IMR-90 (cell line): ENCODE results near the gene RNF175. TPM values are rescaled to one million over a fixed set of nuclear protein-coding genes. Genes with fewer than 3 reads are reported as not detected.

Source experiments
- ATAC-seq: fragments of 200-7000 bp; cut with Tn5 transposase; 2 replicates; pipeline ENCODE4 v1.9.1; 2020; ENCODE audit warnings: low read depth, mild to moderate bottlenecking, moderate library complexity
- BruUV-seq: library from RNA; stranded (reverse); fragments of 400-500 nt; replicated peaks from 2 replicates; lab custom pipeline; 2021; lab: Mats Ljungman, UMichigan
- CTCF ChIA-PET: fragments of 300-600 bp; formaldehyde crosslinking; extraction: SDS; loops from one replicate; lab custom pipeline; 2021; ENCODE audit warnings: antibody characterized with exemption; lab: Yijun Ruan, JAX
- POLR2A ChIA-PET: fragments of 300-600 bp; sonication (Branson Sonifier 250); formaldehyde crosslinking; loops from one replicate; lab custom pipeline; 2022; ENCODE audit warnings: antibody characterized with exemption; ENCODE audit not compliant: unreplicated experiment; lab: Charles Lee
- DNase-seq: peaks from one replicate; pipeline ENCODE4 v3.0.0; 2013
- H2AFZ ChIP-seq: replicated peaks from 2 replicates; pipeline ENCODE3; 2013; ENCODE audit warnings: low read length, mild to moderate bottlenecking; ENCODE audit not compliant: poor library complexity
- H2AK5ac ChIP-seq: 2 replicates; pipeline ENCODE4 v1.6.1; 2013; ENCODE audit warnings: low read depth, low read length, inconsistent platforms
- H2AK9ac ChIP-seq: replicated peaks from 2 replicates; pipeline ENCODE3; 2013; ENCODE audit warnings: mild to moderate bottlenecking, low read depth, low read length, moderate library complexity; ENCODE audit not compliant: poor library complexity
- H2BK120ac ChIP-seq: 2 replicates; pipeline ENCODE4 v1.6.1; 2013; ENCODE audit warnings: low read depth, low read length, inconsistent platforms
- H2BK15ac ChIP-seq: 3 replicates; pipeline ENCODE4 v1.6.1; 2013; ENCODE audit warnings: low read depth, low read length, inconsistent platforms
- H2BK20ac ChIP-seq: 2 replicates; pipeline ENCODE4 v1.6.1; 2013; ENCODE audit warnings: low read depth, mild to moderate bottlenecking, inconsistent platforms, low read length, moderate library complexity
- H2BK5ac ChIP-seq: 2 replicates; pipeline ENCODE4 v1.6.1; 2013; ENCODE audit warnings: mild to moderate bottlenecking, low read depth, low read length, inconsistent platforms; ENCODE audit not compliant: poor library complexity, severe bottlenecking
- H3K14ac ChIP-seq: replicated peaks from 2 replicates; pipeline ENCODE4 v1.6.1; 2013; ENCODE audit warnings: low read depth, low read length, inconsistent platforms
- H3K18ac ChIP-seq: 2 replicates; pipeline ENCODE4 v1.6.1; 2013; ENCODE audit warnings: low read depth, low read length, control low read depth
- H3K23ac ChIP-seq: 2 replicates; pipeline ENCODE4 v1.6.1; 2013; ENCODE audit warnings: low read depth, low read length, inconsistent platforms
- H3K27ac ChIP-seq: 2 replicates; pipeline ENCODE4 v1.5.1; 2013; ENCODE audit warnings: mild to moderate bottlenecking, control low read depth, low read length; ENCODE audit not compliant: insufficient read depth
- H3K27me3 ChIP-seq: 2 replicates; pipeline ENCODE4 v1.6.1; 2013; ENCODE audit warnings: low read length; ENCODE audit not compliant: control insufficient read depth, insufficient read depth
- H3K36me3 ChIP-seq: 2 replicates; pipeline ENCODE4 v1.6.1; 2013; ENCODE audit warnings: low read length, mixed read lengths; ENCODE audit not compliant: control insufficient read depth, insufficient read depth
- H3K4ac ChIP-seq: 2 replicates; pipeline ENCODE4 v1.6.1; 2013; ENCODE audit warnings: low read depth, low read length, inconsistent platforms
- H3K4me1 ChIP-seq: 2 replicates; pipeline ENCODE4 v1.6.1; 2013; ENCODE audit warnings: low read length, mixed read lengths; ENCODE audit not compliant: control insufficient read depth, insufficient read depth
- H3K4me2 ChIP-seq: 2 replicates; pipeline ENCODE4 v1.6.1; 2013; ENCODE audit warnings: low read depth, mild to moderate bottlenecking, control low read depth, low read length, moderate library complexity
- H3K4me3 ChIP-seq: 2 replicates; pipeline ENCODE4 v1.5.1; 2013; ENCODE audit warnings: low read depth, mild to moderate bottlenecking, control low read depth, low read length, moderate library complexity; ENCODE audit not compliant: insufficient read depth
- H3K56ac ChIP-seq: 2 replicates; pipeline ENCODE4 v1.6.1; 2013; ENCODE audit warnings: low read length, inconsistent platforms; ENCODE audit not compliant: insufficient read depth; ENCODE audit errors: extremely low read depth
- H3K79me1 ChIP-seq, 2 experiments: 2 replicates each; pipeline ENCODE4 v1.6.1; 2013; ENCODE audit warnings: low read length in 2 of 2, inconsistent platforms in 1 of 2, low read depth in 1 of 2
- H3K9ac ChIP-seq: 2 replicates; pipeline ENCODE4 v1.6.1; 2013; ENCODE audit warnings: low read depth, low read length, control low read depth
- H3K9me1 ChIP-seq: 2 replicates; pipeline ENCODE4 v1.6.1; 2013; ENCODE audit warnings: low read length, inconsistent platforms; ENCODE audit not compliant: insufficient read depth
- H3K9me3 ChIP-seq: 2 replicates; pipeline ENCODE4 v1.6.1; 2013; ENCODE audit warnings: low read length; ENCODE audit not compliant: control insufficient read depth, insufficient read depth
- H4K20me1 ChIP-seq: 2 replicates; pipeline ENCODE4 v1.6.1; 2013; ENCODE audit warnings: low read length, inconsistent platforms; ENCODE audit not compliant: insufficient read depth
- H4K5ac ChIP-seq: 2 replicates; pipeline ENCODE4 v1.6.1; 2013; ENCODE audit warnings: mild to moderate bottlenecking, low read depth, low read length, control low read depth
- H4K8ac ChIP-seq, 2 experiments: 2 replicates each; pipeline ENCODE4 v1.6.1; 2013; ENCODE audit warnings: low read depth in 2 of 2, low read length in 2 of 2, control low read depth in 1 of 2, inconsistent platforms in 1 of 2
- H4K91ac ChIP-seq: 2 replicates; pipeline ENCODE4 v1.6.1; 2013; ENCODE audit warnings: low read depth, low read length, inconsistent platforms; ENCODE audit not compliant: insufficient read depth
- BHLHE40 ChIP-seq: fragments of 150-350 bp; IDR thresholded peaks from 2 replicates; pipeline ENCODE4 v1.6.1; 2016; ENCODE audit warnings: mild to moderate bottlenecking, low read depth, low read length
- CEBPB ChIP-seq: IDR thresholded peaks from 2 replicates; pipeline ENCODE4 v1.6.1; 2012; ENCODE audit warnings: low read depth, low read length, improper control_type of control experiment
- CHD1 ChIP-seq: IDR thresholded peaks from 2 replicates; pipeline ENCODE4 v1.6.1; 2012; ENCODE audit warnings: low read depth, low read length, improper control_type of control experiment
- CTCF ChIP-seq: conservative IDR thresholded peaks from 2 replicates; pipeline ENCODE4 v1.5.1; 2012; ENCODE audit warnings: mild to moderate bottlenecking, low read depth, low read length, improper control_type of control experiment
- ELK1 ChIP-seq: fragments of 150-350 bp; IDR thresholded peaks from 2 replicates; pipeline ENCODE4 v1.6.1; 2016; ENCODE audit warnings: low read depth, mild to moderate bottlenecking, low read length, moderate library complexity, borderline replicate concordance
- FOS ChIP-seq: fragments of 150-350 bp; IDR thresholded peaks from 2 replicates; pipeline ENCODE4 v1.6.1; 2016; ENCODE audit warnings: low read depth, low read length
- MAFK ChIP-seq: IDR thresholded peaks from 2 replicates; pipeline ENCODE4 v1.6.1; 2012; ENCODE audit warnings: low read depth, low read length, improper control_type of control experiment
- MAZ ChIP-seq: IDR thresholded peaks from 2 replicates; pipeline ENCODE4 v1.6.1; 2012; ENCODE audit warnings: low read depth, mild to moderate bottlenecking, low read length, improper control_type of control experiment, moderate library complexity, borderline replicate concordance
- MXI1 ChIP-seq: IDR thresholded peaks from 2 replicates; pipeline ENCODE4 v1.6.1; 2012; ENCODE audit warnings: low read depth, mild to moderate bottlenecking, low read length, moderate library complexity, borderline replicate concordance
- NFE2L2 ChIP-seq: fragments of 150-350 bp; IDR thresholded peaks from 2 replicates; pipeline ENCODE4 v1.6.1; 2016; ENCODE audit warnings: low read depth, mild to moderate bottlenecking, low read length
- POLR2A ChIP-seq: IDR thresholded peaks from 2 replicates; pipeline ENCODE4 v1.6.1; 2012; ENCODE audit warnings: mild to moderate bottlenecking, low read depth, low read length
- RAD21 ChIP-seq: IDR thresholded peaks from 2 replicates; pipeline ENCODE4 v1.6.1; 2012; ENCODE audit warnings: low read length, improper control_type of control experiment
- RCOR1 ChIP-seq: IDR thresholded peaks from 2 replicates; pipeline ENCODE4 v1.6.1; 2012; ENCODE audit warnings: mild to moderate bottlenecking, low read length, improper control_type of control experiment; ENCODE audit not compliant: insufficient replicate concordance
- RFX5 ChIP-seq: IDR thresholded peaks from 2 replicates; pipeline ENCODE4 v1.8.0; 2012; ENCODE audit warnings: low read depth, mild to moderate bottlenecking, low read length, moderate library complexity
- SMC3 ChIP-seq: fragments of 150-350 bp; IDR thresholded peaks from 2 replicates; pipeline ENCODE4 v1.6.1; 2016; ENCODE audit warnings: low read depth, mild to moderate bottlenecking, antibody characterized with exemption, low read length, moderate library complexity
- USF2 ChIP-seq: fragments of 150-350 bp; IDR thresholded peaks from 2 replicates; pipeline ENCODE4 v1.6.1; 2017; ENCODE audit warnings: mild to moderate bottlenecking, antibody characterized with exemption, low read length, low read depth
- WGBS, 2 experiments: methylation state at CpG; one replicate each; pipeline versions ENCODE4 v1.1.5 to v1.1.7; 2013; ENCODE audit warnings: missing lambda C conversion rate in 2 of 2; ENCODE audit not compliant: insufficient read length in 1 of 2; ENCODE audit errors: extremely low coverage in 2 of 2; 5-methylcytosine and 5-hydroxymethylcytosine counted together
- dilution Hi-C: fragments of 300-500 bp; cut with HindIII; formaldehyde crosslinking; loops from one replicate; pipeline ENCODE4 v1.14.3; 2018; ENCODE audit warnings: low sequenced_read_pairs; ENCODE audit not compliant: unreplicated experiment
- in situ Hi-C: fragments of 300-500 bp; cut with MboI; formaldehyde crosslinking; loops from 3 replicates; pipeline ENCODE4 v1.14.3; 2019; ENCODE audit warnings: low sequenced_read_pairs, inconsistent platforms, mixed read lengths
- intact Hi-C: fragments of 100-400 bp; cut with micrococcal nuclease; formaldehyde crosslinking; loops from 2 replicates; pipeline ENCODE4 v1.10.0; 2022
- polyA plus RNA-seq, 3 experiments: library from polyadenylated mRNA; depleted of rRNA; stranded (reverse); fragments of >200 nt; gene quantifications; 2 replicates each; pipeline ENCODE4 v1.2.3, GENCODE V29; 2012; ENCODE audit warnings: low replicate concordance in 1 of 3
- total RNA-seq: library from RNA; depleted of rRNA; stranded (reverse); fragments of >200 nt; gene quantifications from 2 replicates; pipeline ENCODE4 v1.2.3, GENCODE V29; 2012

RNF175 gene
- total and polyA plus RNA-seq, 2 of the 4 experiments (the other 2 are of a cell fraction): not detected

GRCh38 chr4:153755186-153755585 is 4.6 kb downstream of the RNF175 start:
- Histone ChIP-seq H4K20me1 (no peaks in the 10 kb centered on the region), H4K5ac (no peak overlapping the region), H4K91ac (no peak overlapping the region), H2BK15ac (no peak overlapping the region), H3K18ac (no peak overlapping the region), H3K9me3 (no peaks in the 10 kb centered on the region), H2BK20ac (no peak overlapping the region), H3K27ac (no peak overlapping the region), H3K9ac (no peak overlapping the region), H2BK5ac (no peak overlapping the region), H3K36me3 (no peaks in the 10 kb centered on the region), H2AK5ac (no peak overlapping the region), H3K79me1 (no peaks in the 10 kb centered on the region), H2BK120ac (no peak overlapping the region), H3K27me3 (peaks cover 23% of the 10 kb centered on the region), H3K4me3 (no peak overlapping the region), H3K9me1 (no peaks in the 10 kb centered on the region), H2AK9ac (no peak overlapping the region), H3K14ac (no peak overlapping the region), H3K4me1 (no peaks in the 10 kb centered on the region), H3K23ac (no peak overlapping the region), H2AFZ (no peak overlapping the region), H3K4me2 (no peak overlapping the region), H3K56ac (no peak overlapping the region), H4K8ac (no peak overlapping the region), H3K4ac (no peak overlapping the region)
- no peak for ATAC-seq
- BruUV-seq: no TSS peak
- ChIA-PET POLR2A (no interaction called here), CTCF (no interaction called here)
- no peak for TF ChIP-seq CTCF
- TF ChIP-seq MAZ: no peak
- no peak for TF ChIP-seq MXI1
- no peak for TF ChIP-seq POLR2A
- TF ChIP-seq CHD1: no peak
- no peak for TF ChIP-seq SMC3
- no peak for TF ChIP-seq CEBPB
- TF ChIP-seq NFE2L2: no peak
- TF ChIP-seq MAFK: no peak
- no peak for TF ChIP-seq BHLHE40
- TF ChIP-seq FOS: no peak
- TF ChIP-seq RCOR1: no peak
- no peak for TF ChIP-seq USF2
- TF ChIP-seq RAD21: no peak
- no peak for TF ChIP-seq RFX5
- no peak for TF ChIP-seq ELK1
- WGBS, 2 experiments: no CpG with 5 or more reads among the region's 2 CpGs
- intact Hi-C loops: no loop called here
- no peak for DNase-seq
- in situ Hi-C loops: no loop called here
- dilution Hi-C loops: no loop called here
